T-helper 9 cell (primary cell): ENCODE results near the gene DPY19L1.
A peak's percentile ranks its signal among the peaks of the same experiment; 100 is the strongest.
"Not testable (repeated sequence)": the region's sequence is repeated elsewhere in the genome, so short reads cannot be mapped to it uniquely, and the experiment has no call there.

Experiments
- DNase-seq: peaks from one replicate; pipeline ENCODE4 v3.0.0-alpha.2; 2020

Gene DPY19L1

GRCh38 chr7:34985155-34985554 lies 52.1 kb downstream of the DPY19L1 start:
- not testable (repeated sequence) for DNase-seq

GRCh38 chr7:34984140-34984539 lies 53.1 kb downstream of the DPY19L1 start:
- DNase-seq: not testable (repeated sequence)

GRCh38 chr7:34982371-34983019 lies 54.8 kb downstream of the DPY19L1 start:
- DNase-seq: no peak

GRCh38 chr7:34979124-34979523 lies 58.2 kb downstream of the DPY19L1 start:
- DNase-seq: not testable (repeated sequence)

- DNase-seq: no peak
These were observed 63.9 kb downstream of the DPY19L1 start for GRCh38 chr7:34973400-34973760.

- not testable (repeated sequence) for DNase-seq
These were observed 64.4 kb downstream of the DPY19L1 start for GRCh38 chr7:34972739-34973399.

GRCh38 chr7:34967818-34968217 lies 69.5 kb downstream of the DPY19L1 start:
- DNase-seq: not testable (repeated sequence)

GRCh38 chr7:34966504-34966903 lies 70.8 kb downstream of the DPY19L1 start:
- DNase-seq: not testable (repeated sequence)

- no peak for DNase-seq
These were observed 79.3 kb downstream of the DPY19L1 start for GRCh38 chr7:34958021-34958420.

GRCh38 chr7:34952822-34953221 lies 84.5 kb downstream of the DPY19L1 start:
- no peak for DNase-seq

GRCh38 chr7:34949361-34949760 lies 87.9 kb downstream of the DPY19L1 start:
- DNase-seq: no peak

- not testable (repeated sequence) for DNase-seq
These were observed 89.9 kb downstream of the DPY19L1 start for GRCh38 chr7:34947427-34947826.

GRCh38 chr7:34946486-34946885 lies 90.8 kb downstream of the DPY19L1 start:
- DNase-seq: no peak

GRCh38 chr7:34945894-34946477 lies 91.3 kb downstream of the DPY19L1 start:
- not testable (repeated sequence) for DNase-seq

GRCh38 chr7:34939175-34939574 lies 98.1 kb downstream of the DPY19L1 start:
- no peak for DNase-seq

GRCh38 chr7:34935735-34936165 lies 101.5 kb downstream of the DPY19L1 start:
- DNase-seq: not testable (repeated sequence)

GRCh38 chr7:34931739-34932138 lies 105.5 kb downstream of the DPY19L1 start:
- DNase-seq: no peak

GRCh38 chr7:34929783-34930182 lies 107.5 kb downstream of the DPY19L1 start:
- not testable (repeated sequence) for DNase-seq

GRCh38 chr7:34928560-34928959 lies 108.7 kb downstream of the DPY19L1 start:
- no peak for DNase-seq

GRCh38 chr7:34928052-34928451 lies 109.2 kb downstream of the DPY19L1 start:
- peak; percentile 22 for DNase-seq

GRCh38 chr7:34920470-34920869 lies 116.8 kb downstream of the DPY19L1 start:
- DNase-seq: not testable (repeated sequence)

- DNase-seq: not testable (repeated sequence)
These were observed 118.2 kb downstream of the DPY19L1 start for GRCh38 chr7:34919038-34919437.

GRCh38 chr7:34918198-34918861 lies 119.0 kb downstream of the DPY19L1 start:
- DNase-seq: not testable (repeated sequence)
